ENCODE results near the gene NSD1. TPM values are rescaled to one million over a fixed set of nuclear protein-coding genes. Genes with fewer than 3 reads are reported as not detected.
"Not testable (repeated sequence)": the region's sequence is repeated elsewhere in the genome, so short reads cannot be mapped to it uniquely, and the experiment has no call there.

The NSD1 gene
- polyA plus RNA-seq, 1 donor = 68.7 TPM

DNA sequence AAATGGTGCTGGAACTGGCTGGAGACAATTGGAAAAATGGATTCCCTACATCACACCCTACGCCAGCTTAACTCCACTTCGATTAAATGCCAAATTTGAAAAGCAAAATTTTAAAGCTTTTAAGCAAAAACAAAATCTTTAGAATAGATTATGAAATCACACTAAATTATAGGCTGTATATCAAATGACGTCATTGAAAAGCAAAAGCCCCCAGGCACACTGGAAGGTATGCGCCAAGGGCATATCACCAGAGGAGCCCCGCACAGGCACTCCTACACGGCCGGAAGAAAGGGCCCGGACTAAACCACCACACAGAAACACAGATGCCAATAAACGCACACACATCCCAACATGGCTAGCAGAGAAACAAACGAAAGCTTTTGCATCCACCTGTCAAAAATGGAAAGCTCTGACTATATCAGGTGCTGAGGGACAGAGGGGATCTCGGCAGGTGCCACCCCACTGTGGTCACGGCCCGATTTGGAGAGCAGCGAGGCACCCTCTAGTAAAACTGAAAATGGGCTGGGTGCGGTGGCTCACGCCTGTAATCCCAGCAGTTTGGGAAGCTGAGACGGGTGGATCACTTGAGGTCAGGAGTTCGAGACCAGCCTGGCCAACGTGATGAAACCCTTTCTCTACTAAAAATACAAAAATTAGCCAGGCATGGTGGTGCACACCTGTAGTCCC lies 195.1 kb downstream of the NSD1 start:
- no peak for DNase-seq

DNA sequence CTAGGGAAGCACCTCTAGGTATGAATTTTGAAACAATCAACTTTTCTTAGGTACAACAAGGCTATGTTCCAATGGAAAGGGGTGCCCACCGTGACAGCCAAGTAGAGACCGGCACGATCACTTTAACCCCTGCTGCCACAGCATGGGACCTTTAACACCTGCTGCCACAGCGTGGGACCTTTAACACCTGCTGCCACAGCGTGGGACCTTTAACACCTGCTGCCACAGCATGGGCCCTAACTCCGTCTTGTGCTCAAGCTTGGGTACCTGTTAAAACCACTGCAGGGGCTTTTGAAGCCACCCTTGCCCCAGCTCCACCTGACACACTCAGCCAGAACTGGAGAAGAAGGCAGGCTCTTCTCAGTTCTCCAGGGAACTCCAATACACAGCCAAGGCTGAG lies 196.3 kb downstream of the NSD1 start:
- DNase-seq = no peak

DNA sequence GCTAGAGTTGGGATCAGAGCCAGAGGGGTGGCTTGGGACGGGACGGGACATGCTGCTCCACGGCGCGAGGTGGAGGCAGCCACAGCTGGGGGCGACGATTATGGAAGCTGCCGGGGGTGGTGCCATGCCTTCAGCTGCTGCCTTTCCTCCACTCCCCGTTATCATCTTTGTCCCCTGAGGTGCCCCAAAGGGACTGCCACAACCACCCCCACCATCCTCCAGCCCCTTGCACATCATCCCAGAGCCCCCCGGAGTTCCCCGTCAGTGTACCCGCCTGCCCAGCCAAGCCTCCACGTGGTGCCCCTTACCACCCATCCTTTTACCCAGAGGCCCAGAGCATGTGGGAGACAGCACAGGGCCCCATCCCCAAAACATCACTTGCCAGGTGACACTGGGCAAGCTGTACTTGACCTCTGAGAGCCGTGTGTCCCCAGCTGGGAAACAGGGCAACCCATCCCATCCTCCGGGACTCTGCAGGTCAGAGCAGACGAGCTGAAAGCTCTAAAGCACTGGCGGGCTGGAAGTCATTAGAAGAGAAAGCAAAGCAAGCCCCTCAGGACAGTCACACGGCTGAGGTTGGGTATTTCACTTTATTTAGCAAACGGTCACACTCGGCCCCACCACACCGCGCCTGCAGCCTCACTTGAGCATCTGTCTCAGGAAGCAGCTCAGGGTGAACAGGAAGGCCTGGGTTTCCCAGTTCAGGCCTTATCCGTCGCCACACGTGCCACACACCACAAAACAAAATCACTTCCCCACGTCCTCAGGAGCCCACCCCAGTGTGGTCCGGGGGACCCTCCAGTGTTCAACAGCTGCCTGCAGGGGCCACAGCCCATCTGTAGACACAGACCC lies 197.6 kb downstream of the NSD1 start:
- no peak for DNase-seq

DNA sequence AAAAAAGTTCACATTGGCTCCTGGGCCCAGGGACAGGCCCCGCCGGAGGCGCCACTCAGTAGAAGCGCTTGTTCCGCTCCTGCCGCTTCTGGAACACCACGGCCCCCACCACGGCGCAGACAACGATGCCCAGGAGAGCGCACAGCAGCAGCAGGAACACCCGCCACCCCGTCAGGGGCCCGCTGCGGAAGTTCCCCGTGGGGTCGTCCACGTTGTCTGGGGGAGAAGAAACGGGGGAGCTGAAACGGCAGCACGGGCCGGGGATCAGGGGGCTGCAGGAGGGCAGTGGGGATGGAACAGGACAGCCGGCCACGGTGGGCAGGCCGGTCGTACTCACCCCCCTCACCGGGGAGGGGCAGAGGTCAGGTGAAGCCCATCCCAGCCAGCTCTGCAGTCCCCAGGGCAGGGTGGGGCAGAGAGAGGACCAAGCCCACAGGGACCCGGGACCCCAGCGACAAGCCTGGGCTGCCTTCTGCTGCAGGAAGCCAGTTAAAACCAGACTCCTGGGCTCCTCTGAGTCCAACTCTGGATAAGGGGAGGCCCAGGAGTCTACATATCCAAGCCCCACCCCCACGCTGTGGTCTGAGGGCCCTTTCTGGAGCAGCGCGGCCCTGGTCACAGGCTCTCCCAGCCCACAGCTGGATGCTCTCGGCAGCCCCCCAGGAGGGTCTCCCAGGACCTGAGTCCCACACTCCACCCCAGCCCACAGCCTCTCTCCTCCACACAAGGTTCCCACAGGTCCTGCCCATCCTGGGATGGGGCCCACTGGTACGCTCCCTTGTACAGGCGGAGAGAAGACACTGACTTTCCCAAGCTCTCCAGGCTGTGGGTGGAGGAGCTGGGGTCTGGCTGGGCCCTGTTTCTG lies 198.7 kb downstream of the NSD1 start:
- no peak for DNase-seq

DNA sequence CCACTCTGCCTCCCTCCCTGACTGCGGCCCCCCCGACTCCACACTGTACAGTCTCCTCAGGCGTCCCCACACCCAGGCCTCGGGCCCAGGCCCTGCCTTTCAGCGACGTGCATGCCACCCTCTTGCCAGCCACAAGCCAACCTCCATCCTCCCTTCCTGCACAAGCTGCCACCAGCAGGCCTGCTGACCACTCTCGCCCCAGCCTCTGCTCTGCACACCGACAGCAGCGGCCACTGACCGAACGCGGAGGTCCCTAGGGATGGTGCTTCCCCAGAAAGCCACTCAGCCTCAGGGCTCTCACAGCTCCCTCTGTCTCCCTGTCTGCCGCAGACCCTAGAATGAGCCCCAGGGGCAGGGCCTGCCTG lies 199.3 kb downstream of the NSD1 start:
- DNase-seq = no peak

DNA sequence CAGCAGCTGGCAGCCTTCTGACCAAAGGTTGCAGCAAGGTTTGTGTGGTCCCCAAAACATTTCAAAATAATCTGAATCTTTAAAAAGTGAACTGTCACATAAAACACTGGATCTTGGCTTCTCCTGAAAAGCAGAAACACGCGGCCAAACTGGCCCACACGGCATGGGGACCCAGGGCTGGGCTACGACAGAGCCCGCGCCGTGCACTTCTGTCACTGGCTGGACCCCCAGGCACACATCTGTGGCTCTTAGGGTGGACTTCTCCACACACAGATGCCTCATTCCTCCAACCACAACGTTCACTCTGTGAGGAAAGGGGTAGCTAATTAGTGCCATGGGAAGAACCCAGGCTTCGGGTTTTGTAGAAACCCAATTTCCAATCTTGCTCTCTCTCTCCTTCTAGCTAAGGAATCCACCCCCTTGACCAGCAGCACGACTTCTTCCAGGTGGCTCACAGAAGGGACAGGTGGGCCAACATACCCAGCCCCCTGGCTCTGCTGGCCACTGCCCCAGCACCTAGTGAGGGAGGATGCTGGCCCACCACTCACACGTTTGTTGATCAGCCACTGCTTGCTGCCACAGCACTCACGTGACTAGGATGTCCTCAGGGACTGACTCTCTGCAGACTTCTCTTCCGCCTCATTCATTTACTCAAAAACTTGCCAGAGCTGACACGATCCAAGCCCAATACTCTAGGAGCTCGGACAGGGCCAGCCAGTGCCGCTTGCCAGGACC lies 200.0 kb downstream of the NSD1 start:
- DNase-seq = no peak

DNA sequence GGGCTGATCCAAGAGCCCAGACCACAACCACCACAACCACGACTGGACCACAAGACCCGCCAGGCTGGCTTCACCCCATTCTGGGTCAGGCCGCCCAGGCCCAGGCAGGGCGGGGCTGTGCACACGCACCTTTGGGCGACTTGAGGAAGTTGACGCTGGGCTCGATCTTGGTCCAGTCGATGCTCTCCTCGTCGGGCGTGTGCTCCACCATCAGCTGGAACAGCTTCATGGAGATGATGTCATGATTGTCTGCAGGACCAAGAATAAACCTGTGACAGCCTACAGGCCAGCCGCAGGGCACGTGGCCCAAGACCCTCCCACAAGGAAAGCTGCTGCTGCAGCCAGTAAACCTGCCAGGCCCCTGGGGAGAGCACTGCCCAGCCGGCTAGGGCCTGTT lies 200.6 kb downstream of the NSD1 start:
- no peak for DNase-seq

DNA sequence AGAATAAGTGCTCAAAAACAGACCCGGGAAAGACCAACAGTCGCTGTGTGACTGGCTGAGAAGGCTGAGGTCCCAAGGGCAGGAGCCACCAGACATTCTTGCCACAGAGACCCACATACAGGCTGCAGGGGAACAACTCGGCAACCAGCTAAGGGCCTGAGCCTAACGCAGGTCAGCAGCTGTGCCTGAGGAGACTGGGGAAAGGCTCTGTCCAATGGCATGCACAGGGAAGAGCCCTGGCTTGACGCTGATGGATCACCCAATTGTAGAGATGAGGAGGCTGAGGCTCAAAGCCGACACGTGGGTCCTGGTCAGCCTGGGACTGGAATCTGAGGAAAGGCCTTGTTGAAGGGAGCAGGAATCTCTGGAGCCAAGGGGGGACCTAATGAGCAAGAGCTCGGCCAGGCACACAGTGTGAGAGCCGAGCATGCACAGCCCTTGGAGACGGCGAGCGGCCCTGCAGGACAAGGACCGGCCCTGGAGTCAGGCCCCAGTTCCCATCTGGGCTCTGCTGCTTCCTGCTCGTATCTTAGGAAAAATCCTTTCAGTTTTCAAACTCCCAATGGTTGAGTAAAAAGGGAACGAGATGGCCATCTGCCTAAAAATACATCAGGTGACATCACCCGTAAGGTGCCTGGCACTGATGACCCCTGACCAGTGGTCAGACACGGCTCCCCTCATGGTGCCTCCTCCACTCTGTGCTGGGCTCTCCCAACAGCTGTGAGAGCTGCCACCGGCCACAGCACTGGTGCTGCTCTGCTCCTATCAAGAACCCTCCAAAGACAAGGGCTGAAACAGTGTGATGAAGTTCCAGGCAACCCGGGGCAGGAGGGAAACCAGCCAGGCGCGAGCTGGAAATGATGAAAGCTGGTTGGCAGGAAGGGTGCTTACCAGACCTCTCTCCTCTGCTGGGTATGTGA lies 201.5 kb downstream of the NSD1 start:
- DNase-seq = no peak

DNA sequence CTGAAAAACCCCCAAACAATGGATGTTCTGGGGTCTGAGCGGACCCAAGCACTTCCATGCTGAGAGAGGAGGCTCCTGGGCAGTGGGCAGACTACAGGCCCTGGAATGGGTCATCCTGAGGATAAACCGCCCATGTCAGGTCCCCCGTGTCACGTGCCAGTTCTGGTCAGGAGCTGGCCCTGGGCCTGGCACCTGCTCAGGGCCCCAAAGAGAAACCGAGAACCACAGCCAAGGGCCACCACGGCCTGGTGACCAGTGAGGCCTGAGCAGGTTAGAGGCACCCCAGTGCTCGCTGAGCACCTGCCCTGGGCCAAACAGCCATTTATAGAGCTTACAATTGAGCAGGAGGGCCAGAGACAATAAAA lies 202.1 kb downstream of the NSD1 start:
- DNase-seq = no peak

DNA sequence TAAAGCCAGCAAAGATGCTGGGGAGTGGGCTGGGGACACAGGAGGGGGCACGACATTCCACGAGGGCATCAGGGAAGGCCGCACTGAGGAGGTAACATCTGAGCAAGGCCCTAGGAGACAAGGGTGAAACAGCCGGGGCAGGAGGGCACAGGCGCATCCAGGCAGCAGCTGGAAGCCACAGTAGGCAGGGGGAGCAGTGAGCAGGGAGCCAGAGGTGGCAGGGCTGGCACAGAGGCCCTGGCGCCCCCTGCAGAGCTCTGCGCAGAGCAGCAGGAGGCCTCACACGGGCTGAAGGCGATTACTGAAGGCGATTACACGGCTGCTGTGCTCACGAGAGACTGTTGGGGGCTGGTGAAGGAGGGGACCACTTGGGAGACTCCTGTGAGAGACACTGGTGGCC lies 202.5 kb downstream of the NSD1 start:
- DNase-seq = no peak

DNA sequence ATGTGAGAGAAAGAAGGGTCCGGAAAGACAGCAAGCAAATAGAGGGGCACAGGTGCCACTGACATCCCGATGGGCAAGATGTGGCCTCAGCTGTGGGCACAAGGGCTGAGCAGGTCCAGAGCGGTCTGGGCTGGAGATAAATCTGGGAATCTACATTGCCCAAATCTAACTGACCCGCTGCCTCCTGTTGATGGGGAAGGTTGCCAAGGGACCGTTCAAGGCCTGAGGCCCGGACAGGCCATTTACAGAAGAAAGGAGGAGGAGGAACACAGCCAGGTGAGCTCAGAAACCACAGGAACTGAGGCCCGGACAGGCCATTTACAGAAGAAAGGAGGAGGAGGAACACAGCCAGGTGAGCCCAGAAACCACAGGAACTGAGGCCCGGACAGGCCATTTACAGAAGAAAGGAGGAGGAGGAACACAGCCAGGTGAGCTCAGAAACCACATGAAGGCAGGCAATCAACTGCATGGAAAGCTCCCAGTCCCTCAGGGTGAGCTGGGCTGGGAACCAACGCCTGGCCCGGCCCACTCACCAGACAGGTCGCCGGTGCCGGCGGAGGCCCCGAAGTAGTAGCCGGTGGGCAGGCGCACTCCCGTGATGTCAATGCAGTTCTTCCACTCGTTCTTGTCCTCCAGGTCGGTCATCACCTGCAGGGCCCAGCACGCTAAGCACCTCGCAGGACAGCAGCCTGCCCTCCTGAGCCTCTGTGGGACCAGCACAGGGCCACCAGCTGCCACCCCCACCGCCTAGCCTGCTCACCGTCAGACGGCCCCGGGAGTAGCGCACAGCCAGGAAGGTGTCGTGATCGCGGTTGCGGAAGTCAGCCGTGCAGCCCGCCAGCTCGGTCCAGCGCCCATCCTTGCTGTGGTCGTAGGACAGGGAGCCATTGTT lies 203.3 kb downstream of the NSD1 start:
- DNase-seq = no peak

DNA sequence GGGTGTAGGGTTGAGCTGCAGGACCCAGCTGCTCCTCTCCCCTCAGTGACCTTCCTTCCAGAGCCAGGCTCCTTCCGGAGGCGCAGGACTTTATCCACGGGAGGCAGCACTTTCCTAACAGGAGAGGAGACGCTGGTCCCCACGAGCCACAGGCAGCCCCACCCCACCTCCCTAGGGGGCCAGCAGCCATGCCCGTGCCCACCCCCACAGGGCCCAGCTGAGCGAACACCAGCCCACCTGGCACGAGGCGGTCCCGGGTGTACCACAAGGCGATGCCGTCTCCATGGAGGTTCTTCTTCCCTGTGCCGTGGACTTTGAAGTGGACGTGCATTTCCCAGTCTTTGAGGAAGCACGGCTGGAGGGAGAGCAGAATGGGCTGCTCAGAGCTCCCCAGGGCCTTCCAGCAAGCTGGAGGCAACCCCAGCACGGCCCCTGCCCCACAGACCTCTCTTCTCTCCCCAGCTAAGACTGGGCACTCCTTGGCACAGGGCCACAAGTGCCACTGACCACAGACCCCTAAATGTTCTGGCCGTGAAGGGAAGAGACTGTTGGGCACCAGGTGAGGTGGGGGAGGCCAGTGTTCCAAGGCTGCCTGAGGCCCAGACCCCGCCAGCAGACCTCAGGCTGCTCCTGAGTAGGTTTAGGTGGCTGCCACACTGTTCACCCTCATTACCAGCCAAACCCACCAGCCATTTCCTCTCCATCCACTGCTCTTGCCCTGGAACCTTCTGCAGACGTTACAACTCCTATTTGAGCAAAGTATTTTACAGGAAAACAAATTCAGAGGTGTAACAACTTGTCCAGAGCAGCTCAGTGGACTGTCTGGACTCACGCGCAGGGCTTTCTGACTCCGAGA lies 204.9 kb downstream of the NSD1 start:
- DNase-seq = no peak

DNA sequence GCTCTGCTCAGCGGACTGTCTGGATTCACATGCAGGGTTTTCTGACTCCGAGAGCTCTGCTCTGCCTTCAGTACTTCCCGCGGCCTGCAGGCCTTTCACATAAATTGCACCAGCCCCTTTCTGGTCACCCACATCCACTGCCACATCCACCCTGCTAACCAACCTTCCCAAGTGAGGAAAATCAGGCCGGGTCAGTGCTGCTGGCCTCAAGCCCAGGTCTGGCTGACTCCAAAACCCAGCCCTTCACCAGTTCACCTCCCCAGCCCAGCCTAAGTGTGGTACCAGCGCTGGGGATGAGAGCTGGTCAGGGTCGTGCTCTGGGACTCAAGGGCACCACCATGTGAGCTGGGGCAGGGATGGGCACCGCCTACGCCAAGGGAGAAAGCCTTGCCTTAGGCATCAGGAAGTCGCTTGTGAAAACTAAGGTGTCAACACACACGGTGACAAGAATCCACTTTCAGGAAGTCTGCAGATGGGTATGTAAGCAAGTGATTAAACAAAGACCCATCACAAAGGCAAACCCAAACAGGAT lies 205.6 kb downstream of the NSD1 start:
- DNase-seq = no peak

DNA sequence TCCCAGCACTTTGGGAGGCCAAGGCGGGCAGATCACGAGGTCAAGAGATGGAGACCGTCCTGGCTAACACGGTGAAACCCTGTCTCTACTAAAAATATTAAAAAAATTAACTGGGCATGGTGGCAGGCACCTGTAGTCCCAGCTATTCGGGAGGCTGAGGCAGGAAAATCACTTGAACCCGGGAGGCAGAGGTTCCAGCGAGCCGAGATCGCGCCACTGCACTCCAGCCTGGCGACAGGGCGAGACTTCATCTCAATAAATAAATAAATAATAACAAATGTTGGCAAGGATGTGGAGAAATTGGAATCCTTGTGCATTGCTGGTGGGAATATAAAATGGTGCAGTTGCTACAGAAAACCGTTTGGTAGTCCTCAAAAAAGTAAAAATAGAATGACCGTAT lies 209.4 kb downstream of the NSD1 start:
- not testable (repeated sequence) for DNase-seq

DNA sequence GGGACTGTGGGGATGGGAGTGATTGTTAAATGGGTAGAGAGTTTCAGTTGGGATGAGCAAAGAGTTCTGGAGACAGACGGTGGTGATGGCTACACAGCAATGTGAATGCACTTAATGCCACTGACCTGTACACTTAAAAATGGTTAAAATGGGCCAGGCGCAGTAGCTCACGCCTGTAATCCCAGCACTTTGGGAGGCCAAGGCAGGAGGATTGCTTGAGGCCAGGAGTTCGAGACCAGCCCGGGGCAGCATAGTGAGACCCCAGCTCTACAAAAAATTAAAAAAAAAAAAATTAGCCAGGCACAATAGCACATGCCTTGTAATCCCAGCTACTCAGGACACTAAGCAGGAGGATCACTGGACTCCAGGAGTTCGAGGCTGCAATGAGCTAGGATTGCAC lies 210.2 kb downstream of the NSD1 start:
- no peak for DNase-seq

DNA sequence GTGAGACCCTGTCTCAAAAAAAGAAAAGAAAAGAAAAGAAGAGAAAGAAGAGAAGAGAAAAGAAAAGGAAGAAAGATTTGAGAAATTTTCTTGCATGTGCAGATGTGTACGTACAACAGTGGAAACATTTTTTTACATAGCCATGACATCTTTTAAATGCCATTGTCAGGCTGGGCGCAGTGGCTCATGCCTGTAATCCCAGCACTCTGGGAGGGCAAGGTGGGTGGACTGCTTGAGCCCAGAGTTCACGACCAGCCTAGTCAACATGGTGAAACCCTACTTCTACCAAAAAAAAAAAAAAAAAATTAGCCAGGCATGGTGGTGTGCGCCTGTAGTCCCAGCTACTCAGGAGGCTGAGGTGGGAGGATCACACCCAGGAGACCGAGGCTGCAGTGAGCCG lies 211.3 kb downstream of the NSD1 start:
- no peak for DNase-seq

DNA sequence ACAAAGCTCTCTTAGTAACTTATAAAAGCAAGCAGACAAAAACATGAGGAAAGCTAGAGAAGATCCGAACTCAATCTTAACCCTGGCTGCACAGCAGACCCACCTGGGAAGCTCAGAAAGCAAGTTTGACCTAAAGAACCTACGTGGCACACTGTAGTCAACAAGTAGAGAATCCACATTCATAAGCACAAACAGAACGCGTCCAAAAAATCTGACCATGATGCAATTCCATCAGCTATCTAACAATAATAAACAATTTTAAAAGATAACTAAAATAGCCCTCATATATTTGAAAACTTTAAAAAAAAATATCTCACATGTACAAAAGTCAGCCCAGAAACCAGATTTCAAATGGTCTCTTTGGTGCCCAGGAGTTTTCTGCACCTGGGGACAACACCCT lies 213.2 kb downstream of the NSD1 start:
- no peak for DNase-seq

DNA sequence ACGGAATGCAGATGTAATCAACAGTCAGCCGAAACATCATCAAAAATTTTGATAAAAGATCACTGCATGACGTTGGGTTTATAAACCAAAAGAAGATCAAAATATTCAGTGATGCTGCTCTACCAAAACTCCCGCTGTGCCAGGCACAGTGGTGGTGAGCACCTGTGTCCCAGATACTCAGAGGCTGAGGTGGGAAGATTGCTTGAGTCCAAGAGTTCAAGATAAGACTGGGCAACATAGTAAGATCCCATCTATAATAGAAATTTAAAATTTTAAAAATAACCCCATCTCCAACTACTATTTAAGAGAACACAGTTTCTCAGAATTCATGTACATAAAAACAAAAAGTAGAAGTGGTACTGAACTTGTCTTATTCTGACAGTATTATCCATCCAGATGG lies 214.1 kb downstream of the NSD1 start:
- DNase-seq = no peak

DNA sequence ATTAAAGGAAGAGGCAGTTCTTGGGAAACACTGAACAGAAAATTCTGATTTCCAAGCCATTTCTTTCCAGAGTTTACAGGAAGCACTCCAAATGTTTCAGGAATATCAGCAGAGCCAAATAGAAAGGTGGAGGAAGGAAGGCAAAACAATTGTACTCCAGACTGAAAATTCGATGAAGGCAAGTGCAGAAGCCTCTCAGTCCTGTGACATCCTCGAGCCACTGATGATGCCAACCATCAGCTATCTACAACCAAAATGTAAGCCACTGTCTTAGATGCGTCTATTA lies 215.7 kb downstream of the NSD1 start:
- no peak for DNase-seq

Data from left kidney (tissue), 2 donors.